Myocyte (in vitro differentiated cells): ENCODE results near the gene OVCH1. TPM values are rescaled to one million over a fixed set of nuclear protein-coding genes. Genes with fewer than 3 reads are reported as not detected.
A peak's percentile ranks its signal among the peaks of the same experiment; 100 is the strongest.

Experiments used
- DNase-seq: peaks from one replicate; pipeline ENCODE4 v3.0.0-alpha.2; 2012; ENCODE audit warnings: low read depth
- polyA plus RNA-seq: library from polyadenylated mRNA; unstranded; fragments of >200 nt; gene quantifications from one replicate; pipeline ENCODE4 v1.2.1, GENCODE V29; 2012; ENCODE audit warnings: missing spikeins
- total RNA-seq: library from RNA; depleted of rRNA; stranded (reverse); fragments of >200 nt; gene quantifications from 2 replicates; pipeline ENCODE4 v1.2.3, GENCODE V29; 2014

The OVCH1 gene, protein sequence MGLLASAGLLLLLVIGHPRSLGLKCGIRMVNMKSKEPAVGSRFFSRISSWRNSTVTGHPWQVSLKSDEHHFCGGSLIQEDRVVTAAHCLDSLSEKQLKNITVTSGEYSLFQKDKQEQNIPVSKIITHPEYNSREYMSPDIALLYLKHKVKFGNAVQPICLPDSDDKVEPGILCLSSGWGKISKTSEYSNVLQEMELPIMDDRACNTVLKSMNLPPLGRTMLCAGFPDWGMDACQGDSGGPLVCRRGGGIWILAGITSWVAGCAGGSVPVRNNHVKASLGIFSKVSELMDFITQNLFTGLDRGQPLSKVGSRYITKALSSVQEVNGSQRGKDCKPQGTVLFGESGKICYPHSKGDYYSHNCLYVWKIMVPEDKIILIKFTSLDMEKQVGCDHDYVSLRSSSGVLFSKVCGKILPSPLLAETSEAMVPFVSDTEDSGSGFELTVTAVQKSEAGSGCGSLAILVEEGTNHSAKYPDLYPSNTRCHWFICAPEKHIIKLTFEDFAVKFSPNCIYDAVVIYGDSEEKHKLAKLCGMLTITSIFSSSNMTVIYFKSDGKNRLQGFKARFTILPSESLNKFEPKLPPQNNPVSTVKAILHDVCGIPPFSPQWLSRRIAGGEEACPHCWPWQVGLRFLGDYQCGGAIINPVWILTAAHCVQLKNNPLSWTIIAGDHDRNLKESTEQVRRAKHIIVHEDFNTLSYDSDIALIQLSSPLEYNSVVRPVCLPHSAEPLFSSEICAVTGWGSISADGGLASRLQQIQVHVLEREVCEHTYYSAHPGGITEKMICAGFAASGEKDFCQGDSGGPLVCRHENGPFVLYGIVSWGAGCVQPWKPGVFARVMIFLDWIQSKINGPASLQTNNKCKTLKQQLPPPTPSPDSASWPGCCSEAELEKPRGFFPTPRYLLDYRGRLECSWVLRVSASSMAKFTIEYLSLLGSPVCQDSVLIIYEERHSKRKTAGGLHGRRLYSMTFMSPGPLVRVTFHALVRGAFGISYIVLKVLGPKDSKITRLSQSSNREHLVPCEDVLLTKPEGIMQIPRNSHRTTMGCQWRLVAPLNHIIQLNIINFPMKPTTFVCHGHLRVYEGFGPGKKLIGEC
- total RNA-seq, result 0.10 and 0.64 TPM in 2 replicates
- polyA plus RNA-seq, result 0.06 TPM

DNA sequence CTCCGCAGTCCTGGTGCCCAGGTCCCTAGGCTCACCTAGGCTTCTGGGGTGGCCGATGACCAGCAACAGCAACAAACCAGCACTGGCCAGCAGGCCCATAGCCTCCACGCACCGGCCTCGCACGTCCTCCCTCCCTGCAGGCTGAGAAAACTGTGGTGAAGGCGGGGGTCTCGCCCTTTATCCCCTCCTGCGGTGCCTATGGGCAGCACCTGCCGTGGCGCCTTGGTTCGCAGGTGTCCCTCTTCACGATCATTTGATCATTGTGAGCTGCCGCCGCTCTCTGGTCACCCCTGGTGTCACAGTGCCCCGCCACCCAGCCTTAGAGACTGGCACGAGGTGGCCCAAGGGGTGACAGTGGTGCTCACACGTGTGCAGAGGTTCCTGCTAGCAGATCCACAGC lies at the start of gene OVCH1:
TSS of gene OVCH1 (minus strand) at position 99 of the 400 bp plus-strand sequence. CDS start at position 99, 0 bp downstream.
- no peak for DNase-seq

DNA sequence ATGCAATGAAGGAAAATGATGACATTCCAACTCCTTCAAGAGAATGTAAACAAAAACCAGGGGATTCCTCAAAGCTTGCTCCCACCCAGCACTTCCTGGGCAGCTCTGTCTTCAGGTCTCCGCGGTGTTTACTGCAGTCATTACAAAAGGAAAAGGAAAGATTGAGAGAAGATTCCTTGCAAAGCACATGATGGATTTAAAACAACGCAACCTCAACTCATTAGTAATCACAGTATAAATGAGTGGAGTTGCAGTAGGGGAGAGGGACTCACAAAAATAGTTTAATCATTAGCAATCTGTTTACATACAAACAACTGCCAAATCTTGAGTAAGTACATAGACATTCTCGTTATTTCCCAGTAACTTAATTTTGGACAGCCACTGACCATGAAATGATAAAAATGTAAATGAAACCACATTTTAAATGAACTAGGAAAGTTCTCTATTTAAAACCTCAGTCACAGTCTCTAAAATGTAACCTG lies 49.7 kb upstream of the OVCH1 start:
- peak; percentile 67 for DNase-seq

DNA sequence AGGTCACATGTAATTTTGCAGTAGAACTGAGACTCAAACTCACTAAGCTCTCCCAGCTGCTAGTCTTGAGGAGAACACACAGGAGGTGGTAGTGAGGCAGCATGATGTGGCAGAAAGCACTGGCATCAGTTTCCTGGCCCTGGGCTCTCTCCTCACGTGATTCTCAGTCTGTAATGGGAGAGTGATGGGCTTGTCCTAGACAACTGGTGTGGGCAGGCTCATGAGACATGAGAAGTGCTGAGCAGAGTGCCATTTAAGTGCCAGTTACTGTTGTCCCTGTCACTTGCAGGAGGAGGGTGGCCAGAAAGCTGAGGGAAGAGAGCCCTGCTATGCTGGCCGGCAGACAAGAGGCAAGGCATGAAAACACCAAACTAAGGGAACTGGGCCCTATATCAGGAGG lies 48.5 kb upstream of the OVCH1 start:
- peak; percentile 94 for DNase-seq

DNA sequence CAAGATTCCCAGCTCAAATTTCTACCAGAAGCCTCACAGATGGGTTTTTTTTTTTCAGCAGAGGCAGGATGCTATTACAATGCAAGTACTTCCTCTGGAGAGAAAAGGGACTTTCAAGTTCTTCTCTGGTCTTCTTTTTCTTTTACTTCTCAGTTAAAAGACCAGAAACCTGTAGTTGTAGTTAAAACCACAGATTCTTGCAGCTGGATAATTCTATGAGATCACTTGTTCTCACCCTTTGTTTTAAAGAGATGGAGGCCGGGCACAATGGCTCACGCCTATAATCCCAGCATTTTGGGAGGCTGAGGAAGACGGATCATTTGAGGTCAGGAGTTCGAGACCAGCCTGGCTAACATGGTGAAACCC lies 47.6 kb upstream of the OVCH1 start:
- DNase-seq, result no peak

DNA sequence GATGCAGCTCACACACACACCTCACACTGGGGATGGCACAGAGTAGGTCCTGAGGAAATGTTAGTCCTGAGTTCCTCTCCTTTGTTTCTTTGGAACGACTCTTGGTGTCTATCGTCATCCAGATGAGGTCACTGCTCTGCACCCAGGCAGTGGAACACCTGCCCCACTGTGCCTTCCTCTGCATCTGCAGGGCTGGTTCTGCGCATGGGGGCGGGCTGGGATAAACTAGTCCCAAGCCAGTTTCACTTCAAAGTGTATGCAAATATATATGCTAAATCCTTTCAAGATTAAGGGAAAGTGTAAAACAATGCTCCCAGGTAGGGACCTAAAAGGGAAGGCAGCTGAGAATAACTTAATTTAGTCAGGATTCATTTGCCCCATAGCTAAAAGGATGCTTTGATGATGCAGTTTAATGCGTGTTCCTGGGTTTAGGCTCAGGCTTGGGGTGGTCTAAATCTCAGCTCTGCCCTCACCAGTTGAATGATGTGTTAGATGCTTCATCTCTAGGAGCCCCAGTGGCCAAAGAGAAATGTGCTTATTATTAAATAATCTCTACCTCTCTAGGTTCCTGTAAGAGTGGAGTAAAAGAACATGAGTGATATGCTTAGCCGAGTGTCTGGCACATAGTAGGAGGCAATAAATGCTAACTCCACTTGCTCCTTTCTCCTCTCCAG lies 47.1 kb upstream of the OVCH1 start:
- no peak for DNase-seq

DNA sequence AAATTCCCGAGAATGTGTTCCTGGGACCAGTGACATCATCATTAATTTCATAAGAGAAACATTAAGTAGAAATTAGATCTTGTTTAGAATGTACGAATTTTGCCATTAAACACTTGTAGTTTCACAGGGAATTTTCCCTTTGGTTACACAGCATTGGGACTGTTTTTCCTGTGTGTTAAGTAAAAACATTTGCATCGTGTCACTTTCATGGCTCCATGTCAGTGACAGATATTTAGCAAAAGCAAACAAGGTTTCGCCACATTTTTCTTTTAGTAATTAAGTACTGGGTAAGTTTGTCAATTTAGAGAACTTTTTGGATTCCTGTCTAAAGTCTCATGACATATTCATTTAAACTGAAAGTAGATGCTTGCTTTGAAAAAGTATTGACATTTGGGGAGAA lies 45.5 kb upstream of the OVCH1 start:
- DNase-seq, result no peak

DNA sequence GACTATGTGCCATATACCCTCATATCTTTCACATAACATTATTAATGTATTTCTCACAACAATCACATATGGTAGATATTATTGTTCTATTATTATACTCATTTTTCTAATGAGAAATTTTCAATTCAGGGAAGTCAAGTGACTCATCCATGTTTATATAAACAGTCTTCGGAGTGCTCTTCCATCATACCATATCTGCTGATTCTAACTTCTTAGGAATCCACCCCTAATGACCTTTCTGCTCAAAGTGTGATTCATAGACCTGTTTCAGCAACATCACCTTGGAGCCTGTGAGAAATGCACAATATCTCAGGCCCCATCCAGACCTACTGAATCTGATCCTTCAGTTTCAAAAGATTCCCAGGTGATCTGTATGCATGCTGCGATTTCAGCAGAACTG lies 39.8 kb upstream of the OVCH1 start:
- DNase-seq, result no peak

DNA sequence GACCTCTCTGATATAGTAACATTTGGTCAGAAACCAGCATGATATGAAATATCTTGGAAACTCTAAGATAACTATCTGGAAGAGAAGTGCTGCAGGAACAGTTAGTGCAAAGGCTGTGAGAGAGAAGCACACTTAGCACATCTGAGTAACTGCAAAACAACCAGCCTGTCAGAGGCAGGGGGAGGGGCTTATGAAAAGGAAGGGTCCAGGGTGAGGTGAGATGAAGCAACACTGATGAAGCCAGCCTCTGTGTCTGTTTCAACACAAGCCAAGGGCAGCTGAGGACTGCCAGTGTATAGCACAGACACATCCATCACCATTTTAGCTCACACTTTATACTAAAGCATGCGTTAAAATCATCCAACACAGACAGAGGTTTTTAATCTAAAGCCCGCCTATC lies 37.4 kb upstream of the OVCH1 start:
- DNase-seq, result peak; percentile 25

DNA sequence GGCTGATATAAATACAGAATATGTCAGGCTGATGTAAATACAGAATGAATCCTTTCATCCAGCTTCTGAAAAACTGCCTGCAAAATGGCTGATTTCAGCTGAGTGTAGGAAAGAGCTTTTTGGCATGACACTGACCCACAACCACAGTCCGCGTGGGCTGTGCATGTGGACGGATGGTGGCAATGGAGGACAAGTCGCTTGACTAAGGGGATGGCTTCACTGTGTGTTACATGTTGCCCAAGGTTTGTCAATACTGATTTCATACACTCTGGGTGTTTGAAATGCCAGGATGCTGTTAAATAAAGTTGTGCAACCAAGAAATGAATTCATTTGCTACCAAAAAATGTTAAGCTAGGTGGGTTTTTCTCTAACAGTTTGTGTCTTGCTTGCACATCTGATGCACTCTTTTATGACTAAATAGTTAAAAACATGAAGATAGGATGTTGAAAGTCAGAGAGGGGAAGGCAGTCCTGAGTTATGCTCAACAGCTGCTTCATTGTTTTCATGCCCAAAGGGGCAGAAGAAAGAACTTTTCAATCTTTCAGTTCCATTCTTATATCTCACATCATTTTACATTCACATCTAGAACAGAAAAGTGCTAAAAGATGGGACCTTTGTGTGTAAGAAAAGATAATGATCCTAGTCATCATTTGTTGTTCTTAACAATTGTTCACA lies 36.5 kb upstream of the OVCH1 start:
- peak; percentile 62 for DNase-seq

DNA sequence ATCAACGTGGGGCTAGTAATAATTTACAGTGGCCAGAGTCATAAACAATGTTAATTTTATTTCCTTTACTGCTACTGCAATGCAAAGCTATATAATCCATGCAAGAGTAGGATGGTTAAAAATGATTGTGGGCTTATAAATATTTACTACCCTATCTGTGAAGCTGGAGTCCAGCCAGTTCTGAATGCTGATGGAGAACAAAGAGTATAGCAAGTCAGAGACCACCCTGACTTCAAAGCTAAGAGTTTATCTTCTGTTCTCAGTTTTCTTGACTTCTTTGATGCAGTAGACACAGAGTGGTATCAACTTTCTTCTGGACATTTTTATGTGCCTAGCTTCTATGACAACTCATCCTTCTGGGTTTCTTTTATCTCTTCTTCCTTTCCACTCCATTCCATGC lies 34.0 kb upstream of the OVCH1 start:
- no peak for DNase-seq

DNA sequence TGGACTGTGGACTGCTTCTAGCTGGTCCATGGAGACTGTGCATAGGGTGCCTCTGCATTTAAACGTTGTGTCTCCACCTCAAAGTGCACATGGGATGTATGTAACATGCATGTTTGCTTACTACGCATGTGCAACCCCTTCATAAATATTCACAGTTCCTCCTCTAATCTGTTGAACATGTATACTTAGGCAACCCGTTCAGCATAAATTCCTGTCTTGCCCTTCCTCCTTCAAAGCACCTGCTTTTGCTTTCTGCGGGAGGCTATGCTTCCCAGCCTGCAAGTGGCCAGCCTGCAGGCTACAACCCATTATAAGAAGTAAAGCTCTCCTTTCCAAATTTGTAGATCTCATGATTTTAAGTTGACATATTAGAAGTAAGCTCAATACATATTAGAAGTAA lies 33.0 kb upstream of the OVCH1 start:
- DNase-seq, result no peak

DNA sequence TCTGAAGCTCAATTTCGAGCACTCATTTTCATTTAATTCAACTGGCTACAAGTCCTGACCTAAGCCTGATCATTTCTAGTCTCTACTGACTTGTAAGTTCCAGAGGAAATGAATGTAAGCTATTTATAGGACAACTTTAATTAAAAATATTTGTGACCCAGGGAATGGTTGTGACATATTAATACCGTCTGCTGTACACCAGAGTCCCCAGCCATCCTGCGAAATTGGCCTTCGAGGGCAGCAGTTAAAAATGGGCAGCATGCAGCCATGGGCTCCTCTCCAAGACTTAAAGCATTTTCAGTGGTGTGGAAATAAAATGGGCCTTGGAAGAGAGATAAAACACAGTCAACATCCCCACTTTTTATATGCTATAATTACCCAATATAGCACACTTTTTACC lies 30.7 kb upstream of the OVCH1 start:
- DNase-seq, result peak; percentile 24

DNA sequence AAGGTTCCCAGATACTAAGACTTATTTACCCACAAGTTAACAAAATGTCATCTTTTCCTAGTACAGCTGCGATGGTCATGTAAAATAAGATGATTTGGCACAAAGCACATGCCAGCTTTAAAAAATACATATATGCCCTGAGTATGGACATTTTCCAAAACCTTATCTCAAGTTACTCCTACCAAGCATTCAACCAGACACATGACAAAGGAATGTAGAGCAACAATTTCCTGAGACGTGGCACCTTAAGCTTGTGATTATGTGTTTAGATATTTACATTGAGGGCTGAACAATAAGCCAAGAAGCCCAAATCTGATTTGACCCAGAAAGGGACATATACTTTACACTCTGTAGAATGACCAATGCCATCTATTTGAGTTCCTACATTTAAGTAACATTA lies 24.5 kb upstream of the OVCH1 start:
- DNase-seq, result no peak

DNA sequence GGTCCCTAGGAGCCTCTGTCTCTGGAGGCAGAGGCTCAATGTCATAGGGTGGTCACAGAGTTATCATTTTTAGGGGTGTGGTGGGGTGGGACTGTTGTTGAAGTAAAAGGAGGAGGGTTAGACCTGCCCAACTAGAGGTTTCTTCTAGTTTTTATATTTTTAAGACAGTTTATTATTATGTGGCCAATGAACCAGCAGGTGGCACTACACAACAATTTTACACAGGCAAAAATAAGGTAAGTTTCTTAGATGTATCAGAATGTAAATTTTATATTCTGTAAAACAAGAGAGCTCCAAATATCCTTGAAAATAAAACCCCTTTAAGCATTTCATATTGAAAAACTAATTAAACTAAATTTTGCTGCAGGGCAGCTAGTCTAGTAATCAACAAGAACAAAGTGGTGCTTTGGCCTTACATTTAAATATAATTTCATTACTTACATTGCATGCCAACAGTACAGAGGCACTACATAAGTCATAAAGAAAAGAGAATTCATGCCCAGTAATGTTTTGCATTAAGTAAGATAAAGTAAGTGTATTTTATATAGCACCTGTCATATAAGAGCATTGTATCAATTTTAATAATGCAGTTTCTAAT lies 22.2 kb upstream of the OVCH1 start:
- peak; percentile 67 for DNase-seq

DNA sequence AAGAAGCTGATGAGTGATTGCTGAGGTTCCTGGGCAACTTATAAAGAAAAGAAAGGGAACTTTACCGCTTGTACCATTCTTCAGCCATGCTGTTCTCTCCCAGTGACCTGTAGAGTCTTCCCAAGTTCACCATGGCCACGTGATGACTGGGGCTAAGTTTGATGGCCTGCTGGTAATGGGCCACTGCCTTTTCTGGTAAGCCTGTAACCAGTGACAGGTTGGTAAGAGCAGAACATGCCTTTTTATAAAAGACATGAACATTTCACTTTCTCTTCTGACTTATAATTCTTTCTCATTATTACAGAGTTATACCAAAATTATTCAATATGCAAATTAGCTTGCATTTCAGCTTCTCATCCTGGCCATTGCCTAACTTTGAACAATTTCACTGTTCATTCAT lies 20.9 kb upstream of the OVCH1 start:
- no peak for DNase-seq

DNA sequence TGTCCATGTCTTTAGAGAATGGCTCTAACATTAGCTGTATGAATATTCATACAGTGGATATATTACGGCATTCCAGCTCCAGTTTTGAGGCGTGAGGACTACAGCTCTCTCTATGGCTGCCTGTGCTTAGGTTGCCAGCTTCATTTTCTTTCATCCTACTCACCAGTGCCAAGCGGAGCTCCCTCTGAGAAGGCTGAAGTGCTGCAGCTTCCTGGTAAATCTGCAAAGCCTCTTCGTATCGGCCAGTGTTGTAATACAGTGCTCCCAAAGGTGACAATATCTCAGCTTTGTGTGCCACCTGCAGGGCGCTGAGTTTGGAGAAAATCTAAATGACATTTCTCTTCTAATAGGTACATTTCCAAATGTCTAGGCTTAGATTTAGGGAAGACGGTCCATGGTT lies 19.8 kb upstream of the OVCH1 start:
- DNase-seq, result no peak

DNA sequence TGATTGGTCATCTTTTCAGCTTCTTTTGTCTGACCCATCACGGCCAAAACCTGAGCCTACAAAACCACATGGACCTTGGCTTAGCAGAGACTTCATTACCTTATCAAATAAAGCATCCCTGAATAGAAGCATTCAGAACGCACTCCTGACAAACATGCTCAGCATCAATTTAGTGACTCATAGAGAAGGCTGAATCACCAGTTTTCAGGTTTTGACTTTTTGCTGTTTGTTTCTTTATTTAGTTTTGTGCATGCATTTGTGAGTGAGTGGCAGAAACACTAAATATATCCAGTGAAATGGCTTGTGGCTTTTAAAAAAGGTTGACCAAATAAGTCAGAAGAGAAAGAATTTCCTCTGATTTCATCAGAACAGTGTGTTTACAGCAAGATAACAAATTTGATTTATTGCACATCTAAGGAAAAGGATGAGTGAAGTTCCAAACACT lies 19.0 kb upstream of the OVCH1 start:
- DNase-seq, result peak; percentile 36

DNA sequence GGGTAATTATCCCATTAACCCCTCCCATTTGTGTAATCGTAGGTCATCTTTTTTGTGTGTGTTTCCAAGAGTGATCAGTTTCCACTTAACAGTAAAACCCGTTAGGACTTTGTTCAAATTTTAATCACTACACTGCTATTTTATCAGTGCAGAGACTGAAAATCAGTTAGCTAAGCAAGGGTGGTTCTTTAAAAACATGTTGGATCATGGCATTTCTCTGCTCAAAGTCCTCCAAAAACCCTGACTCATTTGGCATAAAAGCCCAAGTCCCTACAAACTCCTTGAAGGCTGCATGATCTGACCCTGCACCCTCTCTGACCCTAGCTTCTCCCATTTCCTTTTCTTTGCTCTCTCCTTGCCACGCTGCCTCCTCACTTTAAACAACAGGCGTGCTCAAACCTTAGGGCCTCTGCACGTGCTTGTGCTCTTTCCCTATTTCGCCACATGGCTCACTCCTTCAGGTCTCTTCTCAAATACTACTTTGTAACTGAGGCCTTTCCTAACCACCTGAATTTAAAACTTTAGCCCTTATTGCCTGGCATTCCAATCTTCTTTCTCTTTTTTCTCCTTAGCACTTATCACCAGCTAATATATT lies 13.2 kb upstream of the OVCH1 start:
- DNase-seq, result no peak

DNA sequence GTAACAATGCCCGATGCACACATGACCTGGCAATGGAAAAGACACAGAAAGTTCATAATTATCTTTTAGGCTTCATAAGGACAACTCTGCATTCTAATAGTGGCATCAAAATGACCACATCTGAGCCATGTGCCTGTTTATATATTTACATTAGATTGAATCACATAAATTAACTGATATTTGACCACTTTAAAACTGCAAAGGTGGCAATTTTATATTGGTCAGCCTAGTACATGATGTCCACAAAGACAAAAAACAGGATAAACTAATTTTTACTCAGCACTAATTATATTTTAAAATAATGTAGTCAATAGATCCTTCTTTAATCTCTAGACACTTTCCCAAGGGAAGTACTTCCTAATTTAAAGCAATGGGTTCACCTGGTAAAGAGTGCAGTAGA lies 12.0 kb upstream of the OVCH1 start:
- no peak for DNase-seq

DNA sequence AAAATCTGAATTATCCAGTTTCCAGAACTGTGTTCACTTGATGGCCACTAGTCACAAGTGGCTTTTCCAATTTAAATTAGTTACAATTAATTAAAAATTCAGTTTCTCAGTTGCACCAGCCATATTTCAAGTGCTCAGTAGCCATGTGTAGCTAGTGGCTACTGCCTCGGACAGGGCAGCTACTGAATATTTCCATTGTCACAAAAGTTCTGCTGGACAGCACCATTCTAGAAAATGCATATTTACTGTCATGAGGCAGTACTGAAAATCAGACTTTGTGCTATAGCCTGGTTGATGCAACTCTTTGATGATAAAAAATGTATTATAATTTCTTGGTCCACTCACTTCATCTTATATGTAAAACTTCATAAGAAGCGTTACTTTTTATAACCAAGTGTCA lies 11.5 kb upstream of the OVCH1 start:
- no peak for DNase-seq
